Measurements from ENCODE around the gene RETREG1.

DNA sequence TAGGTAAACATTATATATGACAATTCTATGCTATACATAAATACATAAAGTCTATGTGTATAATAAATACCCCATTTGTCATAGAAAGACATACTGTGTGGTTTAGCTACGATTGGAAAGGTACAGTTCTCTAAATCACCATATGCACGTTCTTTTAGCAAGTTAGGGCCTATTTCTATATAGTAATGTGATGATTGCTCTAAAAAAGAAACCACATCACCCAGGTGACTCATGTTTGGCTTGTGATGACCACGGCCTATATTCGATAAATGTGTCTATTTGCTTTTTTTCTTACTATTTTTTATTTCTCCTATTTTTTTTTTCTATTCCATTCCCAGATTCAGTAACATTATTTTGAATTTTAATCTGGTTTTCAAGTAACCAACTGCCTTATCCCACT is 34.7 kb downstream of the RETREG1 start:
- TF ChIP-seq RBM22 (optimal IDR thresholded peaks at IDR 0.05; ENCODE audit: low read length) (no peak), EP300 (IDR thresholded peaks at IDR 0.05; ENCODE audit: low read depth in 2 of 2, low read length in 2 of 2) (no peak), EP300 (CRISPR knock-in tag; IDR thresholded peaks at IDR 0.05; ENCODE audit: borderline replicate concordance) (no peak), CREB1 (IDR thresholded peaks at IDR 0.05) (no peak), CREB1 (CRISPR knock-in tag; IDR thresholded peaks at IDR 0.05) (no peak), STAG1 (CRISPR knock-in tag; IDR thresholded peaks at IDR 0.05) (no peak), RBM39 (IDR thresholded peaks at IDR 0.05; ENCODE audit: low read depth, low read length, poor library complexity, severe bottlenecking) (no peak), EZH2 (conservative IDR thresholded peaks at IDR 0.05; ENCODE audit: low read depth, low read length) (no peak), ZNF543 (CRISPR knock-in tag; IDR thresholded peaks at IDR 0.05) (no peak), ELF1 (CRISPR knock-in tag; IDR thresholded peaks at IDR 0.05) (no peak), THYN1 (CRISPR knock-in tag; IDR thresholded peaks at IDR 0.05; ENCODE audit: borderline replicate concordance, low read depth) (no peak)
- TF ChIP-seq, protein P1, sequence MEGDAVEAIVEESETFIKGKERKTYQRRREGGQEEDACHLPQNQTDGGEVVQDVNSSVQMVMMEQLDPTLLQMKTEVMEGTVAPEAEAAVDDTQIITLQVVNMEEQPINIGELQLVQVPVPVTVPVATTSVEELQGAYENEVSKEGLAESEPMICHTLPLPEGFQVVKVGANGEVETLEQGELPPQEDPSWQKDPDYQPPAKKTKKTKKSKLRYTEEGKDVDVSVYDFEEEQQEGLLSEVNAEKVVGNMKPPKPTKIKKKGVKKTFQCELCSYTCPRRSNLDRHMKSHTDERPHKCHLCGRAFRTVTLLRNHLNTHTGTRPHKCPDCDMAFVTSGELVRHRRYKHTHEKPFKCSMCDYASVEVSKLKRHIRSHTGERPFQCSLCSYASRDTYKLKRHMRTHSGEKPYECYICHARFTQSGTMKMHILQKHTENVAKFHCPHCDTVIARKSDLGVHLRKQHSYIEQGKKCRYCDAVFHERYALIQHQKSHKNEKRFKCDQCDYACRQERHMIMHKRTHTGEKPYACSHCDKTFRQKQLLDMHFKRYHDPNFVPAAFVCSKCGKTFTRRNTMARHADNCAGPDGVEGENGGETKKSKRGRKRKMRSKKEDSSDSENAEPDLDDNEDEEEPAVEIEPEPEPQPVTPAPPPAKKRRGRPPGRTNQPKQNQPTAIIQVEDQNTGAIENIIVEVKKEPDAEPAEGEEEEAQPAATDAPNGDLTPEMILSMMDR (CRISPR knock-in tag; IDR thresholded peaks at IDR 0.05): no peak
- TF ChIP-seq, protein P2, sequence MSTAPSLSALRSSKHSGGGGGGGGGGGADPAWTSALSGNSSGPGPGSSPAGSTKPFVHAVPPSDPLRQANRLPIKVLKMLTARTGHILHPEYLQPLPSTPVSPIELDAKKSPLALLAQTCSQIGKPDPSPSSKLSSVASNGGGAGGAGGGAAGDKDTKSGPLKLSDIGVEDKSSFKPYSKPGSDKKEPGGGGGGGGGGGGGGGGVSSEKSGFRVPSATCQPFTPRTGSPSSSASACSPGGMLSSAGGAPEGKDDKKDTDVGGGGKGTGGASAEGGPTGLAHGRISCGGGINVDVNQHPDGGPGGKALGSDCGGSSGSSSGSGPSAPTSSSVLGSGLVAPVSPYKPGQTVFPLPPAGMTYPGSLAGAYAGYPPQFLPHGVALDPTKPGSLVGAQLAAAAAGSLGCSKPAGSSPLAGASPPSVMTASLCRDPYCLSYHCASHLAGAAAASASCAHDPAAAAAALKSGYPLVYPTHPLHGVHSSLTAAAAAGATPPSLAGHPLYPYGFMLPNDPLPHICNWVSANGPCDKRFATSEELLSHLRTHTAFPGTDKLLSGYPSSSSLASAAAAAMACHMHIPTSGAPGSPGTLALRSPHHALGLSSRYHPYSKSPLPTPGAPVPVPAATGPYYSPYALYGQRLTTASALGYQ (CRISPR knock-in tag; IDR thresholded peaks at IDR 0.05): no peak

Measured in HepG2 (cell line).